ENCODE measurements around the gene ZNF783.

DNA sequence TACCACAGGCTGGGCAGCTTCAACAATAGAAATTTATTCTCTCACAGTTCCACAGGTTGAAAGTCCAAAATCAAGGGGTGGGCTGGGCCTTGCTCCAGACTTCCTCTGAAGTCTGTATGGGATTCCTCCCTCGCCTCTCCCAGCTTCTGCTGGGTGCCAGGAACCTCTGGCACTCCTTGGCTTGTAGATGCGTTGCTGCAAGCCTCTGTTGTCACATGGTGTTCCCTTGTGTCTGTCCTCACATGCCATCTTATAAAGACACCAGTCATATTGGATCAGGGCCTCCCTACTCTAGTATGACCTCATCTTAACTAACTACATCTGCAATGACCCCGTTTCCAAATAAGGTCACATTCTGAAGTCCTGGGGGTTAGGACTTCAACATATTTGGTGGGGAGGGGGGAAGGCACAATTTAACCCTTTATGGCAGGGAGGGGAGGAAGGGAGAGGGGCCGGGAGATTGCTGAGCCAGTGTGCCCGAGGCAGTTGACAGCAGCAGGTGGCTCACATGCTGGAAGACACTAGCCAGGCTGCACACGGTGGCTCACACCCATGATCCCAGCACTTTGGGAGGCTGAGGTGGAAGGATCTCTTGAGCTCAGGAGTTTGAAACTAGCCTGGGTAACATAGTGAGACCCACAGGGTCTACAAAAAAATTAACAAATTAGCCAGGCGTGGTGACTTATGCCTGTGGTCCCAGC lies 47.8 kb upstream of the ZNF783 start:
- TF ChIP-seq CTCF (IDR thresholded peaks at IDR 0.05) = no peak
- no peak for TF ChIP-seq POLR2A (IDR thresholded peaks at IDR 0.05)
